GM18873 (cell line): ENCODE data around the gene MAMLD1.
"Not testable (repeated sequence)": the region's sequence is repeated elsewhere in the genome, so short reads cannot be mapped to it uniquely, and the experiment has no call there.

Experiments used
- ATAC-seq: cut with Tn5 transposase; IDR thresholded peaks from one replicate; pipeline ENCODE4 v1.9.1; 2021; ENCODE audit warnings: mild to moderate bottlenecking, moderate library complexity, moderate number of reproducible peaks; ENCODE audit not compliant: unreplicated experiment, low FRiP score

Gene MAMLD1

GRCh38 chrX:150362599-150363481, at the start of gene MAMLD1:
MAMLD1 (plus strand) TSS chrX:150363317; CDS start chrX:150445517, 82,200 bp downstream.
- ATAC-seq, result no peak

GRCh38 chrX:150313514-150313913, 49.6 kb upstream of the MAMLD1 start:
- no peak for ATAC-seq

GRCh38 chrX:150314186-150314585, 48.9 kb upstream of the MAMLD1 start:
- no peak for ATAC-seq

- ATAC-seq, result no peak
Measured at GRCh38 chrX:150316564-150316963, 46.6 kb upstream of the MAMLD1 start.

GRCh38 chrX:150323020-150323419, 40.1 kb upstream of the MAMLD1 start:
- ATAC-seq, result no peak

GRCh38 chrX:150324035-150324728, 38.9 kb upstream of the MAMLD1 start:
- no peak for ATAC-seq

- ATAC-seq, result no peak
Measured at GRCh38 chrX:150324919-150325318, 38.2 kb upstream of the MAMLD1 start.

- no peak for ATAC-seq
Measured at GRCh38 chrX:150326541-150327247, 36.4 kb upstream of the MAMLD1 start.

GRCh38 chrX:150329282-150329681, 33.8 kb upstream of the MAMLD1 start:
- ATAC-seq, result no peak

- ATAC-seq, result no peak
Measured at GRCh38 chrX:150329868-150330267, 33.2 kb upstream of the MAMLD1 start.

GRCh38 chrX:150332023-150332422, 31.1 kb upstream of the MAMLD1 start:
- ATAC-seq, result no peak

- no peak for ATAC-seq
Measured at GRCh38 chrX:150334100-150334499, 29.0 kb upstream of the MAMLD1 start.

- ATAC-seq, result no peak
Measured at GRCh38 chrX:150334981-150335380, 28.1 kb upstream of the MAMLD1 start.

GRCh38 chrX:150337026-150337425, 26.1 kb upstream of the MAMLD1 start:
- ATAC-seq, result no peak

GRCh38 chrX:150337536-150337935, 25.6 kb upstream of the MAMLD1 start:
- no peak for ATAC-seq

GRCh38 chrX:150338615-150339014, 24.5 kb upstream of the MAMLD1 start:
- no peak for ATAC-seq

GRCh38 chrX:150339736-150340135, 23.4 kb upstream of the MAMLD1 start:
- no peak for ATAC-seq

- not testable (repeated sequence) for ATAC-seq
Measured at GRCh38 chrX:150340326-150340725, 22.8 kb upstream of the MAMLD1 start.

- ATAC-seq, result no peak
Measured at GRCh38 chrX:150347471-150347870, 15.6 kb upstream of the MAMLD1 start.

- ATAC-seq, result no peak
Measured at GRCh38 chrX:150348365-150348764, 14.8 kb upstream of the MAMLD1 start.

- no peak for ATAC-seq
Measured at GRCh38 chrX:150352114-150352513, 11.0 kb upstream of the MAMLD1 start.
